NCI-H774 (cell line): ENCODE results near the gene SLC6A7.

Experiments used
- DNase-seq: peaks from one replicate; lab custom pipeline; 2025; lab: John Stamatoyannopoulos, UW

Gene SLC6A7

DNA sequence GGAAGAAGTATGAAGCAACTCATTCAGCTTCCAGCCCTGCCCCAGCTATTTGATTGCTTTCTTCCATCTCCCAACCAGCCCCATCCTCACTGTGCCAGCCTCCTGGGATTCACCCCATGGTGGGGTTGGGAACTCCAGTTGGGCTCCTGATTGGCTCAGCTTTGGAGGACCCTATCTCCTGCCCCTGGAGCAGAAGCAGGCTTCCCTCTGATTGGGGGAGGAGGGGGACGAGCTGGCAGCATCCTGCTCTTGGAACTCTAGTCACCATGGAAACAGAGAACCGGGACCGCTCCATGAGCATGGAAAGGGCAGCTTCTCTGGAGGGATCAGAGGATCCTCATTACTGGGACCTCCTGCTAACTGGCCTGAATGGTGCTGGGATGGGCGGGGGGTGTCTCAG, 2.6 kb downstream of the SLC6A7 start:
- DNase-seq = no peak

- no peak for DNase-seq
Observed at GRCh38 chr5:150195736-150196485, 6.0 kb downstream of the SLC6A7 start.

DNA sequence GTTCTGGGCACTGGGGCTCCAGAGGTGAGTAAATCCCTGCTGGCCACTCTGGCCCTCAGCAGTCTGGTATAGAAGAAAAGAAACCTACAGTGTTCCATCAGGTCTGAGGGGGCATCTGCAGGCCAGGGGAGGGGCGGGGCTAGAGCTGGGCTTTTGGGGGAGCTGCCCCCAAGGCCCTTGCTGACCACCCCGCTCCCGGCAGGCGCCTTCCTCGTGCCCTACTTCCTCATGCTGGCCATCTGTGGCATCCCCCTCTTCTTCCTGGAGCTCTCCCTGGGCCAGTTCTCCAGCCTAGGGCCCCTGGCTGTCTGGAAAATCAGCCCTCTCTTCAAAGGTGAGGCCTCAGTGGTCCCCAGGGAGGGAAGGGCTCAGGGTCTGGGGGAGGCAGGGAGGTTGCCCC, 6.7 kb downstream of the SLC6A7 start:
- DNase-seq = no peak

DNA sequence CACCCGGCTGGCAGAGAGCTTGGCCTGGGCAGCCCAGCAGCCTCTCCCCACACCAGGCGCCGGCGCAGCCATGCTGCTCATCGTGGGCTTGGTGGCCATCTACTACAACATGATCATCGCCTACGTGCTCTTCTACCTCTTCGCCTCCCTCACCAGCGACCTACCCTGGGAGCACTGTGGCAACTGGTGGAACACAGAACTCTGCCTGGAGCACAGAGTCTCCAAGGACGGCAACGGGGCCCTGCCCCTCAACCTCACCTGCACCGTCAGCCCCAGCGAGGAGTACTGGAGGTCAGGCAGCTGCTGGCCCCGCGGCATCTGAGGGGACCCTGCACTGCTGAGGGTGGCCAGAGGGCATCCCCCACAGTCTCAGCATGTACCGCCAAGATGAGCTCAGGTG, 7.1 kb downstream of the SLC6A7 start:
- DNase-seq = no peak

GRCh38 chr5:150197476-150197875, 7.6 kb downstream of the SLC6A7 start:
- no peak for DNase-seq

DNA sequence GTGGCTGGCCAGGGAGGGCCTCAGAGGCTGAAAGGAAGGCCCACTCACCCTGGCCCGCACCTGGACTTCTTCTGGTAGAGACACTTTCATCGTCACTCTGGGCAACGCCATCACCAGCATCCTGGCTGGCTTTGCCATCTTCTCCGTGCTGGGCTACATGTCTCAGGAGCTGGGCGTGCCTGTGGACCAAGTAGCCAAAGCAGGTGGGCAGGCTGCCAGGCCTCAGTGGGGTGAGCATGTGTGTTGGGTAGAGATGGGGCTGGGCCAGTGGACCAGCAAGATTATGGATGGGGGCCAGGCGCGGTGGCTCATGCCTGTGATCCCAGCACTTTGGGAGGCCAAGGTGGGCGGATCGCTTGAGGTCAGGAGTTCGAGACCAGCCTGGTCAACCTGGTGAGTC, 12.6 kb downstream of the SLC6A7 start:
- no peak for DNase-seq

DNA sequence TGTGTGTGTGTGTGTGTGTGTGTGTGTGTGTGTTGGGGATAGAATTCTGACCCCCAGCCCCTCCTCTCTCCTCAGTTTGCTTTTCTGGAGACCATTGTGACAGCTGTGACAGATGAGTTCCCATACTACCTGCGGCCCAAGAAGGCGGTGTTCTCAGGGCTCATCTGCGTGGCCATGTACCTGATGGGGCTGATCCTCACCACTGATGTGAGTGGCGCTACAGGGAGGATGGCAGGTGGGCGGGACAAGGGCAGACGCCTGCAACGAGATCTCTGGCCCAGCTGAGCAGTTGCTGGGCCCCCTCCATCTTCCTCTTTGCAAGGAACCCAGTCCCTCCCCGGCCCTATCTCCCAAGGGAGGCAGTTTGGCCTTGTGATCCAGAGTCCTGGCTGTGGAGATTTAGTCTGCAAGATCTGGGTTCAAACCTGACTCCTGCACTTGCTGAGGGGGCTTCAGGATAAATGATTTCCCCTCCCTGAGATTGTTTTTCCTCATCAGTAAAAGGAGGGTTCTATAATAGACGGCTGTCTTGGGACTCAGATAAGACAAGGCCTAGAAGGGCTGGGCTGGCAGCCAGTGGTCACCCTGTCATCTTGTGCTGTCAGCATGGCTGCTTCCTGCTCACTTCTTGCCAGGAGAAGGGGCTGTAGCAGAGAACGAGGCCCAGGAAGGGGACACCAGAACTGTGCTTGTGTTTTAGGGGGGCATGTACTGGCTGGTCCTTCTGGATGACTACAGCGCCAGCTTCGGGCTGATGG, 14.1 kb downstream of the SLC6A7 start:
- no peak for DNase-seq

GRCh38 chr5:150204590-150204960, 14.7 kb downstream of the SLC6A7 start:
- DNase-seq = no peak

DNA sequence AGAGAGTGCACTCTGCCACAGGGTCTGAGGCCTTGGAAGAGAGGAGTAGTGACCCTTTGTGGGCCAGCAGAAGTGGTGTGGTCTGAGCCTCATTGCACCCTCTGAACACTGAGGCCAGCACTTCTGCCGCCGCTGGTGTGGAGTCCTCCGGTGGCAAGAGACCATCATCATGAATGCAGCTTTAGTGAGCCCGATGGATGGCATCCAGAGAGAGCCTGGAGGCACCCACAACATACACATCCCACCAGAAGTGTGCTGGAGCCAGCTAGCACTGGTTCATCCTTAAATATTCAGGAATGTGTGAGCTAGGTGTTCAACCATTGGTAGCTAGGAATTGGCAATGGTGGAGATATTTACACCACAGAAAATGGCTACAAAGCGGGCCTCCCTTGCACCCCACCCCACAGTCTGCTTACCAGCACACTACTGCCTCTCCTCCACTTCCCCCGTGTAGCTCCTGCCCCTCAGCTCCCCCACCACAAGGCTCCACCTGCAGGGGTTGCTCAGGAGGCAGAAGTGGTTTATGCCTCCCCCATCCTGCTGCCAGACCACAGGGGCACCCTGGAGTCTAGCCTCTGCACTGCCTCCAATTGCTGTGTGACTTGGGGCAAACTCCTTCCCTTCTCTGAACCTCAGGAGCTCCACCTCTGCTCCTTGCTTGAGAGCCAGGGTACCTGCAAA, 16.4 kb downstream of the SLC6A7 start:
- DNase-seq = no peak

GRCh38 chr5:150206779-150207115, 16.9 kb downstream of the SLC6A7 start:
- DNase-seq = no peak

GRCh38 chr5:150208187-150209098, 18.6 kb downstream of the SLC6A7 start:
- DNase-seq = no peak

- no peak for DNase-seq
Observed at GRCh38 chr5:150209099-150209635, 19.3 kb downstream of the SLC6A7 start.

- DNase-seq = no peak
Observed at GRCh38 chr5:150210644-150211043, 20.8 kb downstream of the SLC6A7 start.

DNA sequence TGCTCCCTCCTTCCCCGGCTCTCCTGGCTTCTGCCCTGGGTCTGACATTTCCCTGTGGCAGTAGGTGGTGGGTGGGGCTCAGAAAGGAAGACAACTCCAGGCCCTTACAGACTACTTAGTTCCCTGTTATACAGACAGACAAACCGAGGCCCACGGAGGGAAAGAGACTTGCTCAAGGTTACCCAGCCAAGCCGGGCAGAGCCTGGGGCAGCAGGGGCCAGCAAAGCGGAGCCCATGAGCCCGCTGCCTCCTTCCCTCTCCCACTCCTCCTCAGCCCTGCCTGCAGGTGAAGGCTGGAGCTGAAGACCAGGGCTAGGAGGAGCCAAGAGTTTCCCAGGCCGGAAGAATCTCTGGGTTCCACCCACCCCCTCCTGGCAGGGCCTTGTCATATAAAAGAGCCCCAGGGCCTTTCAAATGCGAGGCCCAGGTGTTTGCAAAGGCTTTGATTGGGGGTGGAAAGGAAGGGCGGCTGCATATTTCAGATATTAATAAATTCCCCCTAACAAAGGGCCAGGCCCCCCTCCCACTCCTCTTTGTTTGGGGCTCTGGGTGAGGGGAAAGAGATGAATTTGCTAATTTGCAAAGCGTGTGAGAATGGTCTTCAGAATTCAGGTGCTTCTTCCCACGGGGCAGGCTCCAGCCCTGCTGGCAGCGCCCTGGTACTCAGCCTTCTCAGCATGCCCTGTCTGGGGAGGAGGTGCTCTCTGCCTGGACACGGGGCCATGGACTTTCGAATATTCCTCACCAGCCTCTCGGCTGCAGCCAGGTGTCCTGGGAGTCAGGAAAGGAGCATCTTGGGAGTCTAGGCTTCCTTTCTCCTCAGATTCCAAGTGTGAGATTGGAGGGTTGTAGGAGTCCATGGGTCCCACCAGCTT, 21.5 kb downstream of the SLC6A7 start:
- no peak for DNase-seq

DNA sequence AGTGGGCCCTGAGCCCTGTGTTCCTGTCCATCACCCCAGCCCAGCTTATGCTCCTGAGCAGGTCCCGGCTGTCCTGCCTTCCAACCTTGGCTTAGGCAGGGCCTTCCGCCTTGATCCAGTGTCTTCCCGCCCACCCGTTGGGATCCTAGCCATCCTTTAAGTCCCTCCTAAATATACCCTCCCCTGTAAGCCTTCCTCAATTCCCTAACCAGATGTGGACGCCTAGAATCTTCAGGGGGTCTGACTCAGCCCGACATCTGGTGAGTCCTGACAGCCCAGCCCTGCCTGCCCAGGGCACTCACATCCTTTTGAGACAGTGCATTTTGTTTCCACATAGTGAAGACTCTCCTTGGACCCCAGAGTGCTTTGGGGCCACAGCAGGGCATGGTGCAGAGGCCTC, 23.7 kb downstream of the SLC6A7 start:
- no peak for DNase-seq

DNA sequence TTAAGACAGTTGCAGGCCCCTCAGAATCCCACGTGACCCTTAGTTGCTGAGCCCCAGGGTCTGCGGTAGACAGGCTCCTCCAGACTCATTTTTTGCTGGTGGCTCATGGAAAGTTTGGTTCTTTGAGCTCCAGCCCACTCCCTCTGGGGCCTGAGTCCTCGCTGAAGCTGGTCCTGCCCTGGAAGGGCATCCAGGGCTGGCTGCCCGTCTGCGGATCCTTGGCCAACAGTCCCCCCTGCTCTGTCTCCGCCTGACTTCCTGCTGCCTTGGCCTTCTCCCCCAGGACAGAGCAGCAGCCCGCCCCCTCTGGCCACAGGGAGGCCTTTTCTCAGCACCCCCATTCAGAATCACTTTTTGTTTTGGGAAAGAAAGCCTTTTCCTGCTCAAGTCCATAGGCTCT, 24.4 kb downstream of the SLC6A7 start:
- DNase-seq = no peak

DNA sequence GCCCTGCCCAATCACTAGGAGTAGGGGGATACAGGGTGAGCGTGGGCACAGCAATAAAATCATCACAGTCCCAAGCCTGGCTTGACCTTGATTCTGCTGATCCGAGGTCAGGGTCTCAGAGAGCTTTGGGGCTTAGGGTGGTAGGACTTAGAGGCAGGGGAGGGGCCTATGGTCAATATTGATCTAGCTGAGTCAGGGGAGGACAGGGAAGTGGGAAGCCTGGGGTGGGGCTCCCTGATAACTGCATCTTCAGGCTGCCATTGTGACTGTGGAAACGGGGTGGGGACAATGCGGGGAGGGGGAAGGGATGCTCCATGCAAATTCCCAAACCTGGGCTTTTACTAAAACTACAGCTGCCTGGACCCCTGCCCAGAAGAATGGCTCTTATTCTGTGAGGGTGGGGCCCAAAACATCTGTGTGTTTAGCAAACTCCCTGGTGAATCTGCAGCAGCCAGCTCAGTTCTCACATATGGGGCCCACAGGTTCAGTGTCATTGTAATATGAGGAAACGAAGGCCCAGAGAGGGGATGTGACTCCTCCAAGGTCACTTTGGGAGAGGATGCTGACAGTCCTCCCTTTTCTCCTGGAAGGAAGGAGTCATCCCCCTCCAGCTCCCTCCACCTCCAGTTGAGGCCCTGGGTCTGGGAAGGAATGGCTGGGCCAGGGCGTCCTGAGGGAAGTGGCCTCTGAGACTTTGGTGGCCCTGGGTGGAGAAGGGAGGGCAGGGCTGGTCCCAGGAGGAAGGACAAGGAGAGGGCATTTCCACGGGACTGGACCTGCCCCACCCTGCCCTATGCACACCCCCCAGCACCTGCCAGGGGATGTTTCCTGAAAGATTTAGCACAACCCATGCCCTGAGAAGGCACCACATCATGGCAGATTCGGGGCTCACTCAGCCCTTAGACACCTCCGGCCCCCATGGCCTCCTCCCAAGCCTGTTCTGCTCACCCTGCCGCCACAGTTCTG, 26.4 kb downstream of the SLC6A7 start:
- DNase-seq = no peak

DNA sequence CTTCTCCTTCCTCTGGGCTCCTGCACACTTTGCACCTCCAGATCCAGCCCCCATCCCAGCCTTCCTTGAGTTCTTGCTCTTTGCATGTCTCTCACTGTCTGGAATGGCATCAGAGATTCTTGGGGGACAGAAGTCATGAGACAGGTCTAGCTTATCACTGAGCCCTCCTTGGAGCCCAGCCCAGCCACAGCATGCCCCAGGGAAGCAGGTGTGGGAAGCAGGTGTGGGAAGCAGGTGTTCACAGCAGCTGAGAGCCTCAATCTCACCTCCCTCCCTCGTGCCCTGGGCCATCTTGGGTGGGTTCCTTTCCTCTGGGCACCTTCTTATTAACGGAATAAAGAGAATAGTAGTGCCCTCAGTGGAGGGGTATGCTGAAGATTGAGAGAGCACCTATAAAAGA, 27.2 kb downstream of the SLC6A7 start:
- no peak for DNase-seq

DNA sequence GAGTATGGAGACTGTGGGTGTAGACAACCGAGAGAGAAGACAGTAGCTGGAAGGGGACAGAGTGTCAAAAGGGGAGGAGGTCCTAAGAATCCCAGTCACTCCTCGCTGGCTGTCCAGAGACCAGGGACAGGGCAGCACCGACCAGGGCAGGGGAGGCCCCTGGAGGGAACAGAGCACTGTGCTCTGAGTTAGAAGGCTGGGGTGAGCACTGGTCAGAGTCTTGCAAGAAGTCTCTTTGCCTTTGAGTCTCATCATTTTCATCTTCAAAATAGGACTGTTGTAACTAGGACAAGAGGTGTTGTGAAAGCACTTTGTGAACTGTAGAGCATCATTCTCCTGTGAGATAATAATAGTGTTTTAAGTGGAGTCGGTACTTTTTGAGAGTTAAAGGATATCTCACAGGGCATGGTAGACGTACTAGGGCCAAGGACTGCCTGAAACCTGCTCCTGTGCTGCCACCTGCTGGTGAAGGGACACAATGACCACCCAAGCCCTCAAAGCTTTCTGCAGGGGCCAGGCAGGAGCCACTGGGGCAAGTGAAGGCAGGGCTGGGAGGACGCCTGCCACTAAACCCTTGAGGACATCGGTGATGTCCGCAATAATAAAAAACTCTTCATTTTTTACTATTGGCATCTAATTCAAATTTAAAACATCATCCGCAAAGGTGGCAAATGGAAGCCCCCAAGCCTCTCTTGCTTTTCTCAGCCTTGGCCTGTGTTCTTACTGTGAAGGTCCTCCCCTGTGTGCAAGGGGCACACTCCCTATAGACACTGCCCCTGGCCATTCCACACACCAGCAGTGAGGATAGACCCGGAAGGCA, 28.2 kb downstream of the SLC6A7 start:
- peak; percentile 57 for DNase-seq
